CD4-positive, alpha-beta T cell (primary cell): ENCODE data around the gene PLEKHO2. TPM values are rescaled to one million over a fixed set of nuclear protein-coding genes. Genes with fewer than 3 reads are reported as not detected.

Experiments
- ATAC-seq: fragments of 200-7000 bp; cut with Tn5 transposase; one replicate; pipeline ENCODE4 v1.10.0; 2022; ENCODE audit warnings: mild to moderate bottlenecking; ENCODE audit not compliant: poor library complexity
- CTCF ChIA-PET: fragments of 350-600 bp; sonication (Branson Sonifier 250); formaldehyde crosslinking; loops from one replicate; lab custom pipeline; 2021; ENCODE audit warnings: antibody characterized with exemption, inconsistent platforms; lab: Charles Lee
- POLR2A ChIA-PET: fragments of 350-600 bp; sonication (Branson Sonifier 250); formaldehyde crosslinking; loops from one replicate; lab custom pipeline; 2021; ENCODE audit warnings: antibody characterized with exemption, inconsistent platforms; lab: Charles Lee
- DNase-seq, 14 experiments: peaks; one replicate each; pipeline ENCODE4 v3.0.0-alpha.2; 2013 to 2020; ENCODE audit warnings: mixed read lengths in 2 of 14
- H3K27ac ChIP-seq, 2 donors: one replicate each; pipeline versions ENCODE4 v1.5.1 to v1.7.0; 2013; ENCODE audit warnings: low read length in 2 of 2, low read depth in 1 of 2, mild to moderate bottlenecking in 1 of 2
- H3K27me3 ChIP-seq, 2 experiments: 1 replicate in 1 of 2; 2 replicates in 1 of 2; pipeline versions ENCODE4 v1.6.1 to v1.7.0; 2013; ENCODE audit warnings: low read length in 2 of 2, control low read depth in 1 of 2, mild to moderate bottlenecking in 1 of 2, moderate library complexity in 1 of 2; ENCODE audit not compliant: insufficient read depth in 2 of 2, control insufficient read depth in 1 of 2
- H3K36me3 ChIP-seq: one replicate; pipeline ENCODE4 v1.6.1; 2013; ENCODE audit warnings: low read length, control low read depth; ENCODE audit not compliant: insufficient read depth
- H3K4me1 ChIP-seq: one replicate; pipeline ENCODE4 v1.6.1; 2013; ENCODE audit warnings: low read length, control low read depth; ENCODE audit not compliant: insufficient read depth
- H3K4me3 ChIP-seq: one replicate; pipeline ENCODE4 v1.5.1; 2013; ENCODE audit warnings: mild to moderate bottlenecking, low read length, moderate library complexity
- H3K9me3 ChIP-seq, 2 experiments: 1 replicate in 1 of 2; 2 replicates in 1 of 2; pipeline versions ENCODE4 v1.6.1 to v1.7.0; 2013; ENCODE audit warnings: low read length in 2 of 2, mild to moderate bottlenecking in 2 of 2, control low read depth in 1 of 2, moderate library complexity in 1 of 2; ENCODE audit not compliant: control insufficient read depth in 1 of 2, insufficient read depth in 1 of 2
- H3K27ac Mint-ChIP-seq: one replicate; pipeline ENCODE4 v1.8.0; 2020; ENCODE audit warnings: mixed read lengths
- H3K27me3 Mint-ChIP-seq: one replicate; pipeline ENCODE4 v1.8.0; 2021; ENCODE audit warnings: mixed read lengths
- H3K36me3 Mint-ChIP-seq: one replicate; pipeline ENCODE4 v1.8.0; 2021; ENCODE audit warnings: low read depth, mixed read lengths
- H3K4me1 Mint-ChIP-seq: one replicate; pipeline ENCODE4 v1.8.0; 2021; ENCODE audit warnings: low read depth, mixed read lengths
- H3K4me3 Mint-ChIP-seq: one replicate; pipeline ENCODE4 v1.8.0; 2020; ENCODE audit warnings: mild to moderate bottlenecking, mixed read lengths
- H3K9me3 Mint-ChIP-seq: one replicate; pipeline ENCODE4 v1.8.0; 2020; ENCODE audit warnings: mixed read lengths
- CTCF ChIP-seq: fragments of 200-600 bp; IDR thresholded peaks from one replicate; pipeline ENCODE4 v1.8.0; 2022; ENCODE audit warnings: antibody characterized with exemption, mild to moderate bottlenecking
- intact Hi-C, 2 experiments: fragments of 100-400 bp; cut with DNase I in 1 of 2; cut with micrococcal nuclease in 1 of 2; formaldehyde crosslinking; loops; one replicate each; pipeline versions ENCODE4 v1.15.1 to v1.9.0; 2023 to 2025; cut with DNase I, micrococcal nuclease
- total RNA-seq, 174 experiments: library from RNA in 2 of 174; stranded (reverse) in 2 of 174; gene quantifications; one replicate each; pipeline ENCODE4 v1.2.3 and lab custom pipeline; 2021 to 2026

The PLEKHO2 gene
- total RNA-seq, 2 experiments from 2014 or later: 5.6 to 5.9 TPM

DNA sequence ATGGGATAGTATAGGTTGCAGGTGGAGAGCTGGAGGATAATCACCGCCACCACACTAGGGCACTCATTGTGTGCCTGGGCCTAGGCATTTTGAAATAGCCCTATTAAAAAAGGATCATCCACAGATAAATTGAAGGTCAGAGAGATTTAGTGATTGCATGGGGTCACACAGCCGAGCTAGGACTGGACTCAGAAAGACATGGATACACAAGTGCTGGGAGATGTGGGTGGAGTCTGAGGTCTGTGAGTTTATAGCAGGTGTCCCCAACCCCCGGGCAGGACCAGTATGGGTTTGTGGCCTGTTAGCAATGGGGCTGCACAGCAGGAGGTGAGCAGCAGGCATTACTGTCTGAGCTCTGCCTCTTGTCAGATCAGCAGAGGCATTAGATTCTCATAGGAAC, 64.7 kb downstream of the PLEKHO2 start:
- Histone ChIP-seq H3K27me3 (peaks cover 0 to 5% of the 10 kb centered on the region in 2 experiments), H3K9me3 (peaks cover 2% of the 10 kb centered on the region in 2 experiments), H3K27ac (no peak overlapping the region), H3K4me1 (peaks cover 39% of the 10 kb centered on the region), H3K36me3 (no peaks in the 10 kb centered on the region), H3K4me3 (no peak overlapping the region)
- no peaks in the 10 kb centered on the region for H3K9me3 Mint-ChIP-seq
- no peak overlapping the region for H3K4me3 Mint-ChIP-seq
- intact Hi-C loops: loop anchor here (5.0 to 10.0 kb wide), 3 partner anchors 49 to 742 kb away; partner anchors contain the start of gene PPIB (in 1 of the 2)
- ATAC-seq: no peak
- H3K27ac Mint-ChIP-seq: no peak overlapping the region
- DNase-seq: no peak
- ChIA-PET POLR2A (interaction anchor here (6.2 kb wide), 1 partner anchor 13 kb away, joined by 59 read pairs; no protein-coding TSS in a partner anchor), CTCF (interaction anchor here (1.5 to 3.7 kb wide), 2 partner anchors 71 to 175 kb away, joined by 10 to 38 read pairs; no protein-coding TSS in a partner anchor)
- peaks cover 46% of the 10 kb centered on the region for H3K4me1 Mint-ChIP-seq
- TF ChIP-seq CTCF: no peak
- peaks cover 27% of the 10 kb centered on the region for H3K27me3 Mint-ChIP-seq
- no peaks in the 10 kb centered on the region for H3K36me3 Mint-ChIP-seq

DNA sequence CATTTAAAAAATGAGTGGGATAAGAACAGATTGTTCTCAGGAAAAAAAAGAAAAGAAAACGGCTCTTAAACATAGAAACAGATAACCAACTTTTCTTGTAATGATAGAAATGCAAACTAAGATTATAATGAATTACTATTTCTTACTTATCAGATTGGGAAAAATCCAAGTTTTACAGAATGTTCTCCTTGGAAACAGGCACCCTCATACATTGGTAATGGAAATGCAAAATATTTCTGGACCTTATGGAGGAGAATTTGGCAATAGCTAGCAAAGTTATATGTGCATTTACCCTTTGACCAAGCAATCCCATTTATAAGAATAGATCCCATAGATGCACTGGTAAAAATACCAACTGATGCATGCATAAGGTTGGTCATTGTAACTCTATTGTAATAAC, 66.3 kb downstream of the PLEKHO2 start:
- Mint-ChIP-seq H3K9me3 (no peaks in the 10 kb centered on the region), H3K4me1 (peaks cover 32% of the 10 kb centered on the region), H3K36me3 (no peaks in the 10 kb centered on the region), H3K4me3 (no peak overlapping the region), H3K27me3 (peaks cover 28% of the 10 kb centered on the region), H3K27ac (no peak overlapping the region)
- intact Hi-C loops: loop anchor here (5.0 to 10.0 kb wide), 3 partner anchors 51 to 743 kb away; partner anchors contain the start of gene PPIB (in 1 of the 2)
- Histone ChIP-seq H3K4me3 (no peak overlapping the region), H3K27ac (no peak overlapping the region), H3K9me3 (no peaks in the 10 kb centered on the region), H3K27me3 (peaks cover 0 to 6% of the 10 kb centered on the region in 2 experiments), H3K4me1 (peaks cover 33% of the 10 kb centered on the region), H3K36me3 (no peaks in the 10 kb centered on the region)
- ChIA-PET POLR2A (no interaction called here), CTCF (interaction anchor here (1.5 kb wide), 1 partner anchor 177 kb away, joined by 6 read pairs; no protein-coding TSS in a partner anchor)
- TF ChIP-seq CTCF: no peak
- DNase-seq (no peak), ATAC-seq (no peak)

DNA sequence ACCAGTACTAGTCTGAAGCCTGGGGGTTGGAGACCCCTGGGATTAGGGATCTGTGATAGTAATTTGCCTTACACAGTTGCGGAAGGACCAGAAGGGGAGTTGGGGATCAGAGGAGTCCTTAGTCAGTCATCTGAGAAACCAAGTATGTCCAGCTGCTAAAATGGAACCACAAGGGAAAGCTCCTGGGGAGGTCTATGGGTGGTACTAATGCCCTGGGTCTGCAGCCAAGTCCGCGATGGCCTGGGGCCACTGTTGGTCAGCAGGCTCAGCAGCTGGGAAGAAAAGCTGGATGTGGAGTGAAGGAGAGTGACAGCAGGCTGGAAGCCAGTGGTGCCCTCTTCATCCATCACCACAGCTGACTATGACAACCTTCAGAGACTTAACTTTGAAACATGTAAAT, 67.8 kb downstream of the PLEKHO2 start:
- Histone ChIP-seq H3K9me3 (no peaks in the 10 kb centered on the region), H3K27ac (no peak overlapping the region), H3K4me3 (no peak overlapping the region), H3K27me3 (peaks cover 0 to 6% of the 10 kb centered on the region in 2 experiments), H3K36me3 (no peaks in the 10 kb centered on the region), H3K4me1 (peaks cover 21% of the 10 kb centered on the region)
- POLR2A ChIA-PET: no interaction called here
- Mint-ChIP-seq H3K27me3 (peaks cover 28% of the 10 kb centered on the region), H3K36me3 (no peaks in the 10 kb centered on the region), H3K4me3 (no peak overlapping the region), H3K4me1 (peaks cover 16% of the 10 kb centered on the region), H3K27ac (no peak overlapping the region), H3K9me3 (no peaks in the 10 kb centered on the region)
- TF ChIP-seq CTCF: no peak
- CTCF ChIA-PET: no interaction called here
- DNase-seq (no peak), ATAC-seq (no peak)
- intact Hi-C loops: loop anchor here (5.0 to 10.0 kb wide), 3 partner anchors 52 to 745 kb away; partner anchors contain the start of gene PPIB (in 1 of the 2)
